GM21423 (cell line): Measurements from ENCODE around the gene LMO2.
"Not testable (repeated sequence)": the region's sequence is repeated elsewhere in the genome, so short reads cannot be mapped to it uniquely, and the experiment has no call there.

Experiments
- ATAC-seq: cut with Tn5 transposase; IDR thresholded peaks from one replicate; pipeline ENCODE4 v1.9.1; 2021; ENCODE audit warnings: mild to moderate bottlenecking, moderate library complexity; ENCODE audit not compliant: unreplicated experiment

The LMO2 gene

GRCh38 chr11:33863418-33864172, 28.3 kb downstream of the LMO2 start:
- no peak for ATAC-seq

DNA sequence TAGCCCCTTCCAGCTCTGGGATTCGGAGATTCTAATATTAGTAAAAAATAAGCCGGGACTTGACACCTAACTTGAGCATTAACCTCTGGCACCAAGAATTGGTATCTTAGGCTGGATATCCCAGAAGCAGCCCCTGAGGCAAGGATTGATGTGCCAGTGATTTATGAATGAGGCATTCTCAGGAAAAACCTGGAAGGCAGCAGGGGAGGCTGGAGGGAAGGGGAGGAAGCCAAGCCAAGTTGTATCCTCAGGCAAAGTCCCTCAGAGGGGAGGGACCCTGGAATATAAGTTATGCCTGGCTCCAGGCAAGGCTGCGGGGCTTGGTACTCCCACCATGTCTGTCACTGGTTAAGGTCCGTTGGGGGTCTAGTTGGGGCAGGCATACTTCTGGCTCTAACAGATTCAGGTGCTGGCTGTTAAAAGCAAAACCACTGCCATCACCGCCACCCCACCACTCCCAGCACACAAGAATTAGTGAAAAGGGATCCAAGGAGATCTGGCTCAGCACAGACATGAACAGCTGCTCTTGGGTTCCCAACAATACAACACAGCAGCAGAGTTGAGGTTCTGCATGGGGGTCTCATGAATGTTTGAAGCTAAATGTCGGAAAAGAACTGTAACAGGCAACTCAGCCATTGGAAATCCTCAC, 29.8 kb downstream of the LMO2 start:
- no peak for ATAC-seq

DNA sequence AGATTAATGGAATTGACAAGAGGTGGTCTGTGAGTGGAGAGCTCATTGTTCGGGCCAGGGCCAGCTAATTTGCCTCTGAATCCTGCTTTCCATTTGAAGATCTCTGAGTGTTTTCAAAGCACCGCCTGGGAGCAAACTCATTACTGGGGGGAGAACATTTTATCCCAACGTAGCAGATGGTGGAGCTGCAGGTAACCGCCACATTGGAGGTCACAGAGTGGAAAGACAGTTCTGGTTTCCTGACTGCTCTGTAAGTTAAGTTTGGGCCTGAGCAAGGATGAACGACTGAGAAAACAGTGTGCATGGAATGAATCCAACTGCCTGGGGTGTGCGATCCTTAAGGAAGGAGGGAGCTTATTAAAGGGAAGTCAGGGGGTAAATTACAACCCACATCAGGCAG, 30.5 kb downstream of the LMO2 start:
- ATAC-seq, result no peak

GRCh38 chr11:33860926-33861325, 30.9 kb downstream of the LMO2 start:
- ATAC-seq, result no peak

- ATAC-seq, result no peak
These were observed 32.6 kb downstream of the LMO2 start for GRCh38 chr11:33859306-33859705.

GRCh38 chr11:33857933-33858371, 33.9 kb downstream of the LMO2 start:
- no peak for ATAC-seq

DNA sequence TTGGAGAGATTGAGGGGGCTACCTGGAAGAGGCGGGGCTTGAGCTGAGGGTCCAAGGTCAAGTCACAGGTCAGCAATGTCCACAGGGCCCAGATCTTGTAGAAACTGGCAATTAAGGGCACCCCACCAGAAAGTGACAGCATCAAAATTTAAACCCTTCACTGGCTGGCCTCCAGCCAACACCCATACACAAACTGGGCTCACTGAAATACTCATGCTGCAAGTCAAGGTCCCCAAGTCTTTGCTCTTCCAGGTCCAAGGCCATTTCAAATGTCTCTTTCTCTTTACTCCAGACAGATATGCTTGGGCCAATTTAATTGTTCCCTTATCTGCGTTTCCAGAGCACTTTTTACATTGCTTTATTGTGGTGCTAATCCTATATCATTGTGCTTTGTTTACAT, 36.4 kb downstream of the LMO2 start:
- ATAC-seq, result no peak

GRCh38 chr11:33848717-33849390, 43.0 kb downstream of the LMO2 start:
- ATAC-seq, result no peak

- ATAC-seq, result no peak
These were observed 44.6 kb downstream of the LMO2 start for GRCh38 chr11:33847251-33847650.

DNA sequence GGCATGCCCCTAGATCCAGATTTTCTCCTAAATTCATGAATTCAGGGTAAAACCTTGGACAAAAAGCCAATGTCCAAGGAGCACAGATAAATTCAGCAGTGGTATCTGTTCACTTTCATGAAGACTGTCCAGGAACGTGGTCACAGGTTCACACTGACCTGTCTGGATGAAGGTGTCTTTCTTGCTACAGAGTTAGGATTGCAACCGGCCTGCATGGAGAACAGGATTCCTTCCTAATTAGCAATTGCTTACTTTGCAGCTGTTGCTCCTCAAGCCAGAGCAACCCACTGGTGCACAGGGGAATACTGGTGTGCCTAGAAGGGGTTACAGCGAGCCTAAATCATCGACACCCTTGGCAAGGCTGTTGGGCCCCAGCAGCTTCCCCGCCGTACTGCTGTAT, 47.6 kb downstream of the LMO2 start:
- no peak for ATAC-seq

GRCh38 chr11:33843018-33843417, 48.9 kb downstream of the LMO2 start:
- ATAC-seq, result no peak

DNA sequence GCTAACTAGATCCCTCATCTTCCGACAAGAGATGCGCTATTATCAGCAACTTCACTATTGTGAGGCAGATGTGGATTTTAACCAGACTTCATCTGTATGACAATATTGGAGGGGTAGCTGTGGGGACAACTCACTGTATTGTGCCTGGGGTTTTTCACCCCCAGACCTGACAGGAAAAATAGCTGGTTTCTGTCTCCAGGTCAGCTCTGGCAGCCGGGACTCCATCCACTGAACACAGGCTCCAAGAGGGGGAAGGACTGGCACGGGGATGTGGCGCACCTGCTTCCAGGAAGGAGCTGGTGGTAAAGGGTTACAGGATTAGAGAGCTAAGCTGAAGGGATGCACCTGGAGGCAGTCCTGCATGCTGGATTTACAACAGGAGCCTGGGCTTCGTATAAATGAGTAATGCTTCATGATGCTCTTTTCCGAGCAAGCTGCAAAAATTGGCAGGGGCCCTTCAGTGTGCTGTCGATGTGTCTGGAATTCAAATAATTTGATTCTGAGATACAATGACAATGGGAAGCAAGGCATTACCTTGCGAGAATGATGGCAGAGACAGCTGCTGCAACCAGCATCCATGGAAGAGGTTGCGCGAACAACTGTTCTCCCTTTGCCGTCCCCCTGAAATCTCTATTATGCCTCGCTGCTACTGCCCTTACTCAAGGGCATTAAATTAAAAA, 49.5 kb downstream of the LMO2 start:
- no peak for ATAC-seq

DNA sequence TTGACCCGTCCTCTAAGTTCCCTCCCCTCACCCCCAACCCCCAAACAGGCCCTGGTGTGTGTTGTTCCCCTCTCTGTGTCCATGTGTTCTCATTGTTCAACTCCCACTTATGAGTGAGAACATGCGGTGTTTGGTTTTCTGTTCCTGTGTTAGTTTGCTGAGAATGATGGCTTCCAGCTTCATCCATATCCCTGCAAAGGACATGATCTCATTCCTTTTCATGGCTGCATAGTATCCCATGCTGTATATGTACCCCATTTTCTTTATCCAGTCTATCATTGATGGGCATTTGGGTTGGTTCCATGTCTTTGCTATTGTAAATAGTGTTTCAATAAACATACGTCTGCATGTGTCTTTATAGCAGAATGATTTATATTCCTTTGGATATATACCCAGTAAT, 53.6 kb downstream of the LMO2 start:
- ATAC-seq, result not testable (repeated sequence)

DNA sequence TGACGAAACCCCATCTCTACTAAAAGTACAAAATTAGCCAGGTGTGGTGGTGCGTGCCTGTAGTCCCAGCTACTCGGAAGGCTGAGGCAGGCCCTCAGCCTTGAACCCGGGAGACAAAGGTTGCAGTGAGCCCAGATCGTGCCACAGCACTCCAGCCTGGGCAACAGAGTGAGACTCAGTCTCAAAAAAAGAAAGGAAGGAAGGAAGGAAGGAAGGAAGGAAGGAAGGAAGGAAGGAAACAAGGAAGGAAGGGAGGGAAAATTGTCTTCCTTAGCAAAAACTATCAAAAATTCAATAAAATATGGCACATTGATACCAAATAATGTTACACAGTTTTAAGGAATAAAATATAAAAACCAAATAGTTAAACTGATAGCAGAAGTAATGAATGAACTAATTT, 54.5 kb downstream of the LMO2 start:
- ATAC-seq, result not testable (repeated sequence)

GRCh38 chr11:33835143-33835878, 56.6 kb downstream of the LMO2 start:
- no peak for ATAC-seq

- ATAC-seq, result no peak
These were observed 59.2 kb downstream of the LMO2 start for GRCh38 chr11:33832676-33833075.

DNA sequence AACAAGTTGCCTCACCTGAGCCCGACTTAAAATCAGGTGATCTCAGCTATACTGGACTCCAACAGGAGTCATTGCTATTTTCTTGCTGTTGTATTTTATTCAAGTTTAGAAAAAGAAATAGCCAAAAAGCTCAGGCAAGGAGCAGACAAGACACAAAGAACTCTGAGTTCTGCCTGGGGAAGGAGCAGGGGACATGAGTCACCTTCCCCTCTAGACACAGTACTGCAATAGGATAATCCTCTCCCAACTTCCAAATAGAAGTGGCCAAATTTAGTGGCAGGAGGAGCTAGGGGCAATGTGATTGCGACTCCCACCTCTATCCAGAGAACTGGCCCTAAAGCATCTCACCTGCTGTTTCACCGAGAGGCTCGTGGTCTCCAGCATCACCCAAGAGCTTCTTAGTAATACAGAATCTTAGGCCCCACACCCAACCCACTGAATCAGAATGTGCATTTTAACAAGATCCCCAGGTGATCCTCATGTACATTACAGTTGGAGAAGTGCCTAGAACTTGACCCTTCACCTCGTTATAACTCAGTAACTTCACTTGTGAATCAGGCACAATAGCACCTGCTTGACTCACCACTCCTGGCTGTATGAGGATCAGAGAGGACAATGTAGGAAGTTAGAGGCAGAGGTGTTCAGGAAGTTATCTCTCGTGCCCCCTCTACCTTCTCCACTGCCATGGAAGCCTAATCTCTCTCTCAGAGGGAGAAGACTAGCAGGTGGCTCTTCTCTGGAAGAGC, 60.8 kb downstream of the LMO2 start:
- no peak for ATAC-seq

- no peak for ATAC-seq
These were observed 62.3 kb downstream of the LMO2 start for GRCh38 chr11:33829430-33830141.
